ENCODE results near the gene ADARB1.

- TF ChIP-seq CTCF (conservative IDR thresholded peaks at IDR 0.05) (no peak), EZH2 (IDR thresholded peaks at IDR 0.05; ENCODE audit: low read depth) (no peak)
Observed at GRCh38 chr21:45086337-45086958, 12.1 kb downstream of the ADARB1 start.
